Memory B cell (primary cell): Measurements from ENCODE around the gene SPAG9.

ENCODE experiments used
- ATAC-seq: fragments of 150-1000 bp; cut with Tn5 transposase; 2 replicates; pipeline ENCODE4 v1.10.0; 2021; ENCODE audit warnings: low read depth, mild to moderate bottlenecking, moderate library complexity
- DNase-seq, 2 donors: peaks; one replicate each; pipeline ENCODE4 v3.0.0; 2022; ENCODE audit warnings: low spot score in 2 of 2
- H3K27ac Mint-ChIP-seq: one replicate; pipeline ENCODE4 v1.8.0; 2022; ENCODE audit warnings: mild to moderate bottlenecking, moderate library complexity, mixed read lengths
- H3K27me3 Mint-ChIP-seq: one replicate; pipeline ENCODE4 v1.8.0; 2022; ENCODE audit warnings: mixed read lengths
- H3K36me3 Mint-ChIP-seq: one replicate; pipeline ENCODE4 v1.8.0; 2022; ENCODE audit warnings: mild to moderate bottlenecking, mixed read lengths
- H3K4me1 Mint-ChIP-seq: one replicate; pipeline ENCODE4 v1.8.0; 2022; ENCODE audit warnings: mixed read lengths
- H3K4me3 Mint-ChIP-seq: one replicate; pipeline ENCODE4 v1.8.0; 2022; ENCODE audit warnings: mild to moderate bottlenecking, moderate library complexity, mixed read lengths
- H3K9me3 Mint-ChIP-seq: one replicate; pipeline ENCODE4 v1.8.0; 2022; ENCODE audit warnings: mixed read lengths

SPAG9 gene

GRCh38 chr17:50961282-50962220 lies 159.1 kb downstream of the SPAG9 start:
- H3K36me3 Mint-ChIP-seq, result peaks cover 8% of the 10 kb centered on the region
- ATAC-seq (no peak), DNase-seq (no peak)
- H3K4me3 Mint-ChIP-seq, result no peak overlapping the region
- no peaks in the 10 kb centered on the region for H3K9me3 Mint-ChIP-seq
- no peaks in the 10 kb centered on the region for H3K27me3 Mint-ChIP-seq
- no peak overlapping the region for H3K27ac Mint-ChIP-seq
- peaks cover 2% of the 10 kb centered on the region for H3K4me1 Mint-ChIP-seq

- no peak for DNase-seq
- peaks cover 2% of the 10 kb centered on the region for H3K27me3 Mint-ChIP-seq
- no peak for ATAC-seq
- H3K36me3 Mint-ChIP-seq, result no peaks in the 10 kb centered on the region
- peaks cover 2% of the 10 kb centered on the region for H3K4me1 Mint-ChIP-seq
- peak overlapping the region; percentile 49 for H3K27ac Mint-ChIP-seq
- H3K9me3 Mint-ChIP-seq, result no peaks in the 10 kb centered on the region
- no peak overlapping the region for H3K4me3 Mint-ChIP-seq
Observed at GRCh38 chr17:50959341-50959740, 161.3 kb downstream of the SPAG9 start.

GRCh38 chr17:50957600-50958575 lies 162.8 kb downstream of the SPAG9 start:
- Mint-ChIP-seq H3K27ac (no peak overlapping the region), H3K27me3 (peaks cover 2% of the 10 kb centered on the region), H3K4me3 (no peak overlapping the region), H3K36me3 (no peaks in the 10 kb centered on the region), H3K4me1 (peaks cover 2% of the 10 kb centered on the region), H3K9me3 (no peaks in the 10 kb centered on the region)
- DNase-seq (no peak), ATAC-seq (no peak)

GRCh38 chr17:50956750-50957523 lies 163.7 kb downstream of the SPAG9 start:
- no peaks in the 10 kb centered on the region for H3K36me3 Mint-ChIP-seq
- peaks cover 3% of the 10 kb centered on the region for H3K27me3 Mint-ChIP-seq
- peak; percentile 59 to 64 for DNase-seq
- no peaks in the 10 kb centered on the region for H3K9me3 Mint-ChIP-seq
- H3K27ac Mint-ChIP-seq, result no peak overlapping the region
- peak; percentile 94 for ATAC-seq
- no peak overlapping the region for H3K4me3 Mint-ChIP-seq
- H3K4me1 Mint-ChIP-seq, result peaks cover 4% of the 10 kb centered on the region

GRCh38 chr17:50956409-50956749 lies 164.3 kb downstream of the SPAG9 start:
- Mint-ChIP-seq H3K4me3 (no peak overlapping the region), H3K4me1 (peaks cover 4% of the 10 kb centered on the region), H3K9me3 (no peaks in the 10 kb centered on the region), H3K27ac (no peak overlapping the region), H3K36me3 (no peaks in the 10 kb centered on the region), H3K27me3 (peaks cover 3% of the 10 kb centered on the region)
- DNase-seq (no peak), ATAC-seq (no peak)

GRCh38 chr17:50955667-50956120 lies 165.0 kb downstream of the SPAG9 start:
- H3K27me3 Mint-ChIP-seq, result peaks cover 3% of the 10 kb centered on the region
- H3K4me3 Mint-ChIP-seq, result no peak overlapping the region
- H3K9me3 Mint-ChIP-seq, result no peaks in the 10 kb centered on the region
- DNase-seq (no peak), ATAC-seq (no peak)
- H3K36me3 Mint-ChIP-seq, result no peaks in the 10 kb centered on the region
- peaks cover 8% of the 10 kb centered on the region for H3K4me1 Mint-ChIP-seq
- H3K27ac Mint-ChIP-seq, result no peak overlapping the region

GRCh38 chr17:50955160-50955559 lies 165.5 kb downstream of the SPAG9 start:
- Mint-ChIP-seq H3K4me1 (peaks cover 12% of the 10 kb centered on the region), H3K36me3 (no peaks in the 10 kb centered on the region), H3K27ac (no peak overlapping the region), H3K4me3 (no peak overlapping the region), H3K9me3 (no peaks in the 10 kb centered on the region), H3K27me3 (peaks cover 3% of the 10 kb centered on the region)
- no peak for ATAC-seq
- DNase-seq, result no peak

- Mint-ChIP-seq H3K27ac (no peak overlapping the region), H3K9me3 (no peaks in the 10 kb centered on the region), H3K4me1 (peaks cover 12% of the 10 kb centered on the region), H3K4me3 (no peak overlapping the region), H3K27me3 (peaks cover 3% of the 10 kb centered on the region), H3K36me3 (no peaks in the 10 kb centered on the region)
- DNase-seq (no peak), ATAC-seq (no peak)
Observed at GRCh38 chr17:50954641-50955121, 166.0 kb downstream of the SPAG9 start.

GRCh38 chr17:50953831-50954601 lies 166.7 kb downstream of the SPAG9 start:
- Mint-ChIP-seq H3K9me3 (no peaks in the 10 kb centered on the region), H3K4me1 (peaks cover 12% of the 10 kb centered on the region), H3K4me3 (no peak overlapping the region), H3K27me3 (peaks cover 3% of the 10 kb centered on the region), H3K36me3 (no peaks in the 10 kb centered on the region), H3K27ac (no peak overlapping the region)
- DNase-seq (no peak), ATAC-seq (no peak)

- H3K36me3 Mint-ChIP-seq, result no peaks in the 10 kb centered on the region
- H3K4me1 Mint-ChIP-seq, result peaks cover 12% of the 10 kb centered on the region
- no peak for DNase-seq
- ATAC-seq, result no peak
- no peaks in the 10 kb centered on the region for H3K9me3 Mint-ChIP-seq
- peaks cover 3% of the 10 kb centered on the region for H3K27me3 Mint-ChIP-seq
- H3K27ac Mint-ChIP-seq, result no peak overlapping the region
- H3K4me3 Mint-ChIP-seq, result no peak overlapping the region
Observed at GRCh38 chr17:50953518-50953830, 167.2 kb downstream of the SPAG9 start.

- Mint-ChIP-seq H3K9me3 (no peaks in the 10 kb centered on the region), H3K27ac (no peak overlapping the region), H3K27me3 (peaks cover 3% of the 10 kb centered on the region), H3K4me3 (no peak overlapping the region), H3K4me1 (peaks cover 12% of the 10 kb centered on the region), H3K36me3 (no peaks in the 10 kb centered on the region)
- no peak for ATAC-seq
- DNase-seq, result no peak
Observed at GRCh38 chr17:50952889-50953288, 167.8 kb downstream of the SPAG9 start.

GRCh38 chr17:50952013-50952412 lies 168.7 kb downstream of the SPAG9 start:
- ATAC-seq (no peak), DNase-seq (no peak)
- no peaks in the 10 kb centered on the region for H3K36me3 Mint-ChIP-seq
- no peak overlapping the region for H3K27ac Mint-ChIP-seq
- no peaks in the 10 kb centered on the region for H3K9me3 Mint-ChIP-seq
- peaks cover 3% of the 10 kb centered on the region for H3K27me3 Mint-ChIP-seq
- H3K4me1 Mint-ChIP-seq, result peaks cover 12% of the 10 kb centered on the region
- no peak overlapping the region for H3K4me3 Mint-ChIP-seq
